Adrenal gland (tissue), 5 donors: ENCODE data around the gene VEZT.

Source experiments
- CTCF ChIP-seq, 6 experiments: fragments of 450-650 bp in 4 of 6; fragments of 200-600 bp in 2 of 6; sonication (generic) in 1 of 6; IDR thresholded peaks; 1 replicate in 5 of 6; 2 replicates in 1 of 6; pipeline versions ENCODE4 v1.5.1 to v1.8.0; 2016 to 2021; ENCODE audit warnings: antibody characterized with exemption in 6 of 6, mild to moderate bottlenecking in 2 of 6, moderate library complexity in 1 of 6
- POLR2A ChIP-seq, 2 donors: fragments of 450-650 bp; IDR thresholded peaks; one replicate each; pipeline ENCODE4 v1.6.1; 2017; ENCODE audit warnings: antibody characterized with exemption in 2 of 2, mild to moderate bottlenecking in 2 of 2, moderate library complexity in 1 of 2
- donor health status: DM: no; HTN: no; CAD: no.

DNA sequence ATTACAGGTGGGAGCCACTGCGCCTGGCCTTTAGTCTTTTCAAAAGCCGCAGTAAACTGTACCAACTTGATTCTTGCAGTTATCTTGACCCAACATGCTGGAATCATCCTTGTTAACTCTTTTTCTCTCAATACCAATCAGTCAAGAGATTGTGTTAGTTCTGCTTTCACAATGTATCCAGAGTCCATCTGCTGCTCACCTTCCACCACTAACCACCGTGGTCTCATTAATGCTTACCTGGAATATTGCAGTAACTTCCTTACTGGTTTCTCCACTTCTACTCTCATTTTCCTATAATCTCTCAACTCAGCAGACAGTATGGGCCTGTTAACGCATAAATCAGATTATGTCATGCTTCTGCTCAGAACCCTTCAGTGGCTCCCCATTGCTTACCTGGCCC, 62.2 kb downstream of the VEZT start:
- TF ChIP-seq CTCF (IDR thresholded peaks at IDR 0.05) (no peak), POLR2A (IDR thresholded peaks at IDR 0.05) (no peak)
